GM15510 (cell line): ENCODE results near the gene LAMTOR4.

ENCODE experiments used
- POLR2A ChIP-seq: IDR thresholded peaks from 3 replicates; pipeline ENCODE4 v1.6.1; 2011; ENCODE audit warnings: borderline replicate concordance; ENCODE audit not compliant: insufficient read length; ENCODE audit errors: extremely low read depth

Gene LAMTOR4

GRCh38 chr7:100132126-100132525 is 16.6 kb upstream of the LAMTOR4 start:
- TF ChIP-seq POLR2A = no peak

GRCh38 chr7:100132697-100133151 is 16.0 kb upstream of the LAMTOR4 start:
- TF ChIP-seq POLR2A = no peak

- TF ChIP-seq POLR2A = no peak
These were observed 10.6 kb upstream of the LAMTOR4 start for GRCh38 chr7:100137851-100138760.

DNA sequence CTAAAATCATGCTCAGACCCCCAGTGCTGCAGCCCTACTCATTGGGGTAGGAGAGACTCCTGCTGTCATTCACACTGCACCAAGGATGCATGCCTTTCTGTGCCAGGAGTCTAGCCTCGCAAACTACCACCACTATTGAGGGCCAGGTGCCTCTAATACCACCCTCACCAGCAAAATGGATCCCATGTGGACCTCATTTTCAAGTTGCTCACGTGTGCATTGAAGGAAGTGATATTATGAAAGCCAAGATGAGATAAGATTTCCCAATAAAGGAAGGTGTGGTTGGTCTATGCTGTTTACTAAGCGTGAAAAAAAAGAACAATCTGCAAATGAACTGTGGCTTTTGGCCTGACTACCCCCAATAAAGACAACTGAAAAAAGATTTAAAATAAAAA is 7.2 kb upstream of the LAMTOR4 start:
- no peak for TF ChIP-seq POLR2A

DNA sequence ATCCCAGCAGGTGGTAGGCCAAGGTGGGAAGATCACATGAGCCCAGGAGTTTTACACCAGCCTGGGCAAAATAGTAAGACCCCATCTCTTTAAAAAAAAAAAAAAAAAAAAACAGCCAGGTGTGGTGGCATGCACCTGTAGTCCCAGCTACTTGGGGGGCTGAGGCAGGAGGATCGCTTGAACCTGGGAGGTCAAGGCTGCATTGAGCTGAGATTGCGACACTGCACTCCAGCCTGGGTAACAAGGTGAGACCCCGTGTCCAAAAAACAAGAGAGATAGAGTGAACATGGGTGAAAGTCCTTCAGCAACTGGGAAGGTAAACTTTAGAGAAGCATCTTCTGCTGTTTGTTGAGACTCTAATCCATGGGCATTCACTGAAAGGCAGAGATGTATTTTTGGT is 6.3 kb upstream of the LAMTOR4 start:
- TF ChIP-seq POLR2A = no peak

GRCh38 chr7:100147278-100147677 is 1.4 kb upstream of the LAMTOR4 start:
- no peak for TF ChIP-seq POLR2A

DNA sequence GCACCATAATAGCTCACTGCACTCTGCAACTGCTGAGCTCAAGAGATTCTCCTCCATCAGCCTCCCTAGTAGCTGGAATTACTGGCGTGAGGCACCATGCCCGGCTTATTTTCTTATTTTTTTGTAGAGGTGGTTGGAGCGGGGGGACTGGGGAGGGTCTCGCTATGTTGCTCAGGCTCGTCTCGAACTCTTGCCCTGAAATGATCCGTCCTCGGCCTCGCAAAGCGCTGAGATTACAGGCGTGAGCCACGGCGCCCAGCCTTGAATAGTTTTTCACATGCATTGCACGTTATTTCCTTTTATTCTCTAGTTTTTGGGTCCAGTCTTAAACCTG is 526 bp upstream of the LAMTOR4 start:
- no peak for TF ChIP-seq POLR2A

GRCh38 chr7:100152404-100152803 is 3.7 kb downstream of the LAMTOR4 start:
- no peak for TF ChIP-seq POLR2A

- TF ChIP-seq POLR2A = no peak
These were observed 4.4 kb downstream of the LAMTOR4 start for GRCh38 chr7:100152937-100153666.

GRCh38 chr7:100153708-100154535 is 5.2 kb downstream of the LAMTOR4 start:
- no peak for TF ChIP-seq POLR2A

GRCh38 chr7:100154651-100155491 is 6.2 kb downstream of the LAMTOR4 start:
- peak; percentile 11 for TF ChIP-seq POLR2A

- TF ChIP-seq POLR2A = no peak
These were observed 7.0 kb downstream of the LAMTOR4 start for GRCh38 chr7:100155553-100156317.

- no peak for TF ChIP-seq POLR2A
These were observed 7.8 kb downstream of the LAMTOR4 start for GRCh38 chr7:100156331-100157068.

DNA sequence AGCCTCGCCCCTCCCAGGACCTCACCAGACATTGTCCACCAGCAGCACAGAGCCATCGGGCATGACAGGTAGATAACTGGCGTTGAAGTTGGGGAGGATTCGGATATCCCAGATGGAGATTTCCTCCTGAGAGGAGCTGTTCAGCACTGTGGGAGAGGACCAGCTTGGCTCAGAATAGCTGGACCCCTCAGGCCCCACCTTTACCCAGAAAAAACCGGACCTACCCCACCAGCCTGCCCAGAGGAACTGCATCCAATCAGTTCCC is 8.3 kb downstream of the LAMTOR4 start:
- no peak for TF ChIP-seq POLR2A
